Fibroblast of lung (primary cell): ENCODE results near the gene RAG1.

Source experiments
- CTCF ChIP-seq, 2 donors: IDR thresholded peaks in 1 of 2; conservative IDR thresholded peaks in 1 of 2; 1 replicate in 1 of 2; 2 replicates in 1 of 2; pipeline ENCODE4 v1.5.1; 2011 to 2012; ENCODE audit warnings: low read length in 2 of 2, control low read depth in 1 of 2, inconsistent platforms in 1 of 2, low read depth in 1 of 2, mild to moderate bottlenecking in 1 of 2
- EZH2 ChIP-seq: IDR thresholded peaks from 2 replicates; pipeline ENCODE4 v1.5.1; 2012; ENCODE audit warnings: low read length, control low read depth, mild to moderate bottlenecking; ENCODE audit errors: missing control alignments

- no peak for TF ChIP-seq CTCF (conservative IDR thresholded peaks at IDR 0.05 in 1 of 2, IDR thresholded peaks at IDR 0.05 in 1 of 2; ENCODE audit: low read depth in 1 of 2, low read length in 2 of 2)
- TF ChIP-seq EZH2: no peak
Measured at GRCh38 chr11:36577373-36577772, 9.6 kb downstream of the RAG1 start.
